Panc1 (cell line): ENCODE results near the gene RPA3.
A peak's percentile ranks its signal among the peaks of the same experiment; 100 is the strongest.

Experiments
- CTCF ChIP-seq: fragments of 450-650 bp; IDR thresholded peaks from 2 replicates; pipeline ENCODE4 v1.5.1; 2017; ENCODE audit warnings: mild to moderate bottlenecking
- REST ChIP-seq, 2 experiments: IDR thresholded peaks; 2 replicates each; pipeline ENCODE4 v1.6.1; 2011 to 2012; ENCODE audit warnings: low read depth in 2 of 2, control low read depth in 1 of 2, low read length in 1 of 2, mild to moderate bottlenecking in 1 of 2, moderate library complexity in 1 of 2; ENCODE audit not compliant: insufficient read depth in 1 of 2

DNA sequence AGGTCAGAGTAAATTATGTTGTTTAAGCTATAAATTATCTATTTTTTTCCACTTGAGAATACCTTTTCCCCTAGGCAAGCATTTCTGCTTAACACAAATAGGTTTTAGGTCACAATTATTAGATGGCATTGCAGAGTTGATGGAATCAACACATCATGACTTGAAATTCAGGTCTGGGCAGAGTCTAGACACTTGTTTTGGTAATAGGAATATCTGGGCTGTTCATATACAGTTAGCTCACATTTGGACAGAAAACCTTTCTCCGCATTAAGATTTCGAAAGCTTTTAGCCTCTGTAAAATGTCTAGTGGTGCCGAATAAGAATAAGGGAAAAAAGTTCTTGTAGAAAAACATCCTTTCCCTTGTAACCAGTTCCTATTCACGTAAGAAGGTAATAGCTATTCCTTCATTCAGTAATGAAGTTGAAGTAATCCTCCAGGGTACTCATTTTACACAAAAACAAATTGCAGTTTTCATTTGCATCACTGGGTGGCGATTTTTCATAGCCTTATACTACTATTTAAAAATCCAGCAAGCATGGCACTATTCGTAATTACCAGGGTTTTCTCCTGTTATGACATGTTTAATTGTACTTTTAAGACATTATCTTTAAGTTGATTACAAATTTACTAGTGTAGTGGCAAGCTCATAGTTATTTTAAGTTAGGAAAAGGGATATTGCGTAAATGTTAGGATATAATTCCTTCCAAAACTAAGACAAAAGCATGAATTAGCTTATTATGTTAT, 37.0 kb downstream of the RPA3 start:
- peak; percentile 75; the same call in 1 of the 2 replicates for TF ChIP-seq CTCF
- no peak for TF ChIP-seq REST (IDR thresholded peaks at IDR 0.05; ENCODE audit: insufficient read depth in 1 of 2, low read depth in 2 of 2, low read length in 1 of 2)
